Left colon (tissue), 2 donors: Measurements from ENCODE around the gene MEIS2. TPM values are rescaled to one million over a fixed set of nuclear protein-coding genes. Genes with fewer than 3 reads are reported as not detected.
A peak's percentile ranks its signal among the peaks of the same experiment; 100 is the strongest.

Experiments
- ATAC-seq: fragments of 200-7000 bp; cut with Tn5 transposase; one replicate; pipeline ENCODE4 v1.9.1; 2020; ENCODE audit warnings: mild to moderate bottlenecking, moderate library complexity
- DNase-seq, 2 donors: peaks; one replicate each; pipeline ENCODE4 v3.0.0-alpha.2; 2020
- intact Hi-C, 2 donors: fragments of 100-400 bp; cut with DNase I in 1 of 2; cut with micrococcal nuclease in 1 of 2; formaldehyde crosslinking; loops; one replicate each; pipeline versions ENCODE4 v1.11.2 to v1.14.0; 2022; cut with DNase I, micrococcal nuclease
- total RNA-seq, 2 donors: library from RNA; stranded (reverse); fragmentation: NEBNext Ultra II Directional; extraction: Animal tissue kit (Norgen Biotek cat#: 25700); gene quantifications; one replicate each; pipeline ENCODE4 v1.2.1, GENCODE V29; 2021
- donor health status: DM: no; HTN: no; CAD: no.
- donor health status: DM: yes; HTN: yes; CAD: no.

MEIS2 gene
- total RNA-seq, 2 donors from 2014 or later, result 3.1 to 11.3 TPM

DNA sequence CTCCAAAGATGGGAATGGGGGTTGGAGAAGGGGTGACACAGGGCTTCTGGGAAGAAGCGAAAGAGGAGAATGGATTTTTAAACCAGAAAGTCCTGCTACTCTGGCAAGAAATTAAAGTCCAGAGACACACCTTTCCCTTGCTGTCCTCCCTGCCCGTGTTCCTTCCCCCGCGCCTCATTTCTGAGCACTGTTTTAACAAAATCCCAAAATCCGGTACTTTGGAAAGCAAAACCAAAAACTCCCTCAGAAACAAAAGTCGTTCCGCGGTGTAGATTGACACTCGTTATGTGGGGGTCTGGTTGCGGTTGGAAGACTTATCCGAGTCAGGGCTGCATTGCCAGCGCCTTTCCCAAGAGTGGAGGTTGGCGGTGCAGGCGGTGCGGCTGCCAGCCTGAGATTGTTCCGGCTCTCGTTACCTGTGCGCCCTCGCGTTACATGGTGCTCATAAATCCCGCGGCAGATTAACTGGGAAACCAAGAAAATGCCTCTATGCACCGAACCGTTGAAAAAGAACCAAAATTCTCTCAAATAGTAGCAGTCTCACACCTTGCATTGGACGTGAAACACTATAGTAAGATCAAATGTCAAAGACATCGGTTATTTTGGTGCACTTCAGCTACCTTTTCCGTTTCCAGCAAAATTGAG lies 217.7 kb downstream of the MEIS2 start:
- intact Hi-C loops, result loop anchor here (2.0 to 10.0 kb wide), 3 partner anchors 222 to 252 kb away; partner anchors contain the start of gene MEIS2 (in 2 of the 2)
- no peak for DNase-seq
- peak; percentile 40 for ATAC-seq

GRCh38 chr15:36882056-36882455 lies 218.3 kb downstream of the MEIS2 start:
- intact Hi-C loops, result loop anchor here (2.0 to 10.0 kb wide), 3 partner anchors 223 to 253 kb away; partner anchors contain the start of gene MEIS2 (in 2 of the 2)
- ATAC-seq, result no peak

DNA sequence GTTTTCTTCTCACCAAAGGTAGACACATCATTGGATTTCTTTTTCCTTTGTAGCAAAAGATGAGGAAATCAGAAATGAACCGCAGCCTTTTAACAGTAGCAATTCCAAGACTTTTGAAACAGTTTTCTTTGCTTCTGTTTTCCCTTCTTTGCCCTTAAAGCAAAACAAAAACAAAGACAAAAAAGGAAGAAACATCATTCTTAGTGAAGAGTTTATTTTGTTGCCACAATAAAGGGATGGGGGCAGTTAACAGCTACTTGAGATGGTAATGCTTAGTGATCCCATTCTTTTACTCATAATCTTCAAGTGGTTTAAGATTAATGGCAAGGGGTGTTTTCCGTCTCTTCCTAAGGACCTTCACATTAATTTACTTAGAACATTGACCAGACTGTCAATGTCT lies 218.8 kb downstream of the MEIS2 start:
- no peak for ATAC-seq
- no peak for DNase-seq
- intact Hi-C loops, result loop anchor here (10.0 kb wide), 2 partner anchors 223 to 253 kb away; partner anchors contain the start of gene MEIS2 (in 2 of the 2)

More at GRCh38 chr15:36882056-36882455, 218.3 kb downstream of the MEIS2 start:
- no peak for DNase-seq

GRCh38 chr15:36880913-36881460 lies 219.4 kb downstream of the MEIS2 start:
- ATAC-seq (no peak), DNase-seq (no peak)
- intact Hi-C loops, result loop anchor here (10.0 kb wide), 2 partner anchors 224 to 254 kb away; partner anchors contain the start of gene MEIS2 (in 2 of the 2)

- DNase-seq, result no peak
- intact Hi-C loops, result loop anchor here (10.0 kb wide), 2 partner anchors 224 to 254 kb away; partner anchors contain the start of gene MEIS2 (in 2 of the 2)
- ATAC-seq, result no peak
Measured at GRCh38 chr15:36880224-36880912, 220.0 kb downstream of the MEIS2 start.

DNA sequence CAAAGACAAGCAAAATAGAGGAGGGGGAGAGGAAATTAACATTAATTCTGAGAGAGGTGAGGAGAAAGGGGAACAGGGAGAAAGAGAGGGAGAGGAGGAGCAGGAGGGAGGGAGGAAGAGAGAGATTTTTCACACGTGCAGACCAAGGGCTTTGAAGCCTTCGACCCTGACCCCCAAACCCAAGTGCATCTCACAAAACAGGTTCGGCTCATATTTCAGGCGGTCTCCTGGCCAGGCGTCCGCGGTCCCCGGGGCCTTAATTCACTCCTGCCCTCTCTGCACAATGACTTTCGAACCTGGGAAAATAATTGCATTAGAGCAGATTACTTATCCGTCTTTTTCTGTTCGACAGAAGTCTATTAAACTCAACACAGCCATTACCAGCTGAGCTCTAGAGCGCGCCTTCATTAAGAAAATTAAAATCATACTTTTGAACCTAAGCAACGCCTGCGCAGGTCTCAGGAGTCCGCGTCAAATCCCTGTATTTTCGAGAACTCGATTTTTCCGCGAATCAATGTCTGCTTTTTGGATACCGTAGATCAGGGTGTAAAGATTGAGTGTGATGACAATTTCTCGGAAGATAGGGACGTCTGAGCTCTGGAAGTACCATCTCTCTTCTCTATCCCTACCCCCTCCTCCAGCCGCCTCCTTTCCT lies 220.7 kb downstream of the MEIS2 start:
- no peak for DNase-seq

GRCh38 chr15:36878684-36879262 lies 221.6 kb downstream of the MEIS2 start:
- DNase-seq, result no peak
- no peak for ATAC-seq
- intact Hi-C loops, result no loop called here

More for the DNA sequence above, 220.7 kb downstream of the MEIS2 start:
- ATAC-seq, result no peak
- intact Hi-C loops, result loop anchor here (10.0 kb wide), 2 partner anchors 225 to 255 kb away; partner anchors contain the start of gene MEIS2 (in 2 of the 2)

DNA sequence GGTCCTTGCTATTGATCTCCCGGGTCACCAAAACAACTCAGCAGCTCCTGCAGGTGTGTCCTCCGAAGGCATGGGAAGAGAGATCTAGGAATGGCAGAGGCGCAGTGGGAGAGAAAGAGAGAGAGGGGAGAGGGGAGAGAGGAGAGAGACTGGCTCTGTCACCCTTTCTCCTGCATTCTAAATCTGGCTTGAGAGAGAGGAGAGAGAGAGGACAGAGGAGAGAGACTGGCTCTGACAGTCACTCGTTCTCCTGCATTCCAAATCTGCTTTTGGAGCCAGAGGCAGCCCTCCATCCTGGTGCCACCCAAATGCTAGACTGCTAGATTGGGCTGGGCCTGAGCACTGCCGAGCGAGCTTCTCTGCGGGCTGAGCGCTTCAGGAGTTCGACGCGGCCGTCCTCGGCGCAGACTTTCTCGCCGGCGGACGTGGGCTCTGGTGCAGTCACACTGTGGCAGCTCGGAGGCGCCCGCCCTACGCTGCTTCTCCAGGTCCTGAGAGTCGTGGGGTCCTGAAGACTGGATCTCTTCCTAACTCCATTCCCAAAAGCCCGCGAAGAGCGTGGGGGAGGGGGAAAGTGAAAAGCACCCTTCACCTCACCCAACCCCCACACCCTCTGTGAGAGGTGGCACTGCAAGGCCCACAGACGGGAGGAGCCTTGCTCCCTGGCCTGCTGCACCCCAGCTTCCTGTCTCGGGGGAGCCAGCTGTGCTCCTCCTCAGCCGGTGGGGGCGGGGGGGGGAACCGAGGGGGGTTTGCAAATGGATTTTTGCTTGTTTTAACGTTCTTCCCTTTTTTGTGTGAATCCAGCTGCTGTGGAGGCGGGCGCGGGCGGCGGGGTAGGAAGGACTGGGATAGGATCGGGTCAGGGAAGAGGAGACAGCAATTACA lies 222.3 kb downstream of the MEIS2 start:
- ATAC-seq, result no peak
- intact Hi-C loops, result no loop called here
- no peak for DNase-seq

GRCh38 chr15:36877294-36877693 lies 223.1 kb downstream of the MEIS2 start:
- intact Hi-C loops, result no loop called here
- no peak for DNase-seq
- ATAC-seq, result no peak

- ATAC-seq (no peak), DNase-seq (no peak)
- intact Hi-C loops, result no loop called here
Measured at GRCh38 chr15:36875740-36876334, 224.5 kb downstream of the MEIS2 start.

DNA sequence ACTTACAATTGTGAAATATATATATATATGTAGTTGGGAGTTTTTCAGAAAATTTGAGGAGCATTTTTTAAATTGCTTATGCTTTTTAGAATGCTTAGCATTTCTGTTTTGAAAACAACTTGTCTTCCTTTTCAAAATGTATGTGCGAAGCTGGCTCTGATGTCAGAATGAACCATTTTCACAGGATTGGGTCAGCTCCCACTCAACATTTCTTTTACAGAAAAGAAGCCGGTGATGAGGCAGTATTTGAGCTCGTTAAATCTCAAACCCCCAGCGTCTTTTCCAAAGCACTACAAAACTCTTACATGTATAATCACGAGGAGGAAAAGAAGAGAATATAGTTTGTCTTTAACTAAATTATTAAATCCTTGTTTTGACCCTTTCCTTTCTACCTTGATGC lies 225.4 kb downstream of the MEIS2 start:
- intact Hi-C loops, result no loop called here
- DNase-seq (no peak), ATAC-seq (no peak)

GRCh38 chr15:36867436-36867835 lies 232.9 kb downstream of the MEIS2 start:
- ATAC-seq (no peak), DNase-seq (no peak)
- intact Hi-C loops, result no loop called here

GRCh38 chr15:36866896-36867295 lies 233.5 kb downstream of the MEIS2 start:
- DNase-seq, result no peak
- ATAC-seq, result no peak
- intact Hi-C loops, result no loop called here

- no peak for ATAC-seq
- intact Hi-C loops, result no loop called here
Measured at GRCh38 chr15:36863570-36863969, 236.8 kb downstream of the MEIS2 start.

DNA sequence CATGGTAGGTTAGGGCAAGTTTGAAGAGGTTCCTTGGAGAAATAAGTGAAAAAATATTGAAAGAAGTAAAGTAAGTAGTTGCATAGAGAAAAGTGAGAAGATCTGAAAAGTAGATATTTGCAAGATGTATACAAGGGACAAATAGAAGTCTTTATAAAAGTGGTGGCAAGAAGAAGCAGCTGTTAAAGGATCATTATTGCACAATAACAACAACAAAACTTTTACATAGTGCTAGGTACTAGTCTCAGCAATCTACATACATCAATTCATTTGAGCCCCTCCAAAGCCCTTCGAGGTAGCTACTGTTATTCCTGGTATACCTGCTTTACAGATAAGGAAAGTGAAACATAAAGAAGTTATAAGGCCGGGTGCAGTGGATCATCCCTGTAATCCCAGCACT lies 239.6 kb downstream of the MEIS2 start:
- intact Hi-C loops, result no loop called here
- no peak for DNase-seq

More at GRCh38 chr15:36863570-36863969, 236.8 kb downstream of the MEIS2 start:
- no peak for DNase-seq

GRCh38 chr15:36858423-36858822 lies 241.9 kb downstream of the MEIS2 start:
- ATAC-seq, result no peak
- DNase-seq, result no peak
- intact Hi-C loops, result no loop called here

More for the DNA sequence above, 239.6 kb downstream of the MEIS2 start:
- no peak for ATAC-seq

GRCh38 chr15:36856339-36856973 lies 243.9 kb downstream of the MEIS2 start:
- no peak for DNase-seq
- no peak for ATAC-seq
- intact Hi-C loops, result no loop called here
